Uterus (tissue), 2 donors: ENCODE measurements around the gene WDR38.

Experiments used
- POLR2A ChIP-seq, 2 donors: fragments of 450-650 bp; IDR thresholded peaks; one replicate each; pipeline ENCODE4 v1.6.1; 2016; ENCODE audit warnings: antibody characterized with exemption in 2 of 2, mild to moderate bottlenecking in 1 of 2, moderate library complexity in 1 of 2
- TF ChIP-seq, protein P1 (sequence below), 4 experiments: fragments of 200-600 bp in 2 of 4; fragments of 450-650 bp in 2 of 4; sonication (generic) in 2 of 4; IDR thresholded peaks; one replicate each; pipeline ENCODE4 v1.5.1; 2016 to 2019; ENCODE audit warnings: antibody characterized with exemption in 4 of 4, mild to moderate bottlenecking in 2 of 4, moderate library complexity in 1 of 4

DNA sequence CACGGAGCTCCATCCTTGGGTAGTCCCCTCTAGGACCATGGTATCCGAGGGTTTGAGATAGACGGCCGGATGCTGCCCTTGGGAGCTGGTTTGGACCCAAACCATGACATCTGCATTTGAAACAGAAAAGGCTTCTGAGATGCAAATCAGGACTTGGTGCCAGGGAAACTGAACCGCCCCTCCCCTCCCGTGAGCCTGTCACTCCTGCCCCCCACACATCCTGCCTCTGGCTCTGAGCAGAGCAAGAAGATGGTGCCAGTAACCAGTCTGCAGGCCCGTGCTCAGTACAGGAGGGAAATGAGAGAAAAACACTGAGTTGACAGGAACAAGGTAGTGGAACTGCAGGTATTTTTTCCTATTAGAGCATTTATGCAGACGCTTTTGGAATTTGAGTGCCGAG lies 27.2 kb downstream of the WDR38 start:
- no peak for TF ChIP-seq POLR2A (IDR thresholded peaks at IDR 0.05)
- TF ChIP-seq, protein P1, sequence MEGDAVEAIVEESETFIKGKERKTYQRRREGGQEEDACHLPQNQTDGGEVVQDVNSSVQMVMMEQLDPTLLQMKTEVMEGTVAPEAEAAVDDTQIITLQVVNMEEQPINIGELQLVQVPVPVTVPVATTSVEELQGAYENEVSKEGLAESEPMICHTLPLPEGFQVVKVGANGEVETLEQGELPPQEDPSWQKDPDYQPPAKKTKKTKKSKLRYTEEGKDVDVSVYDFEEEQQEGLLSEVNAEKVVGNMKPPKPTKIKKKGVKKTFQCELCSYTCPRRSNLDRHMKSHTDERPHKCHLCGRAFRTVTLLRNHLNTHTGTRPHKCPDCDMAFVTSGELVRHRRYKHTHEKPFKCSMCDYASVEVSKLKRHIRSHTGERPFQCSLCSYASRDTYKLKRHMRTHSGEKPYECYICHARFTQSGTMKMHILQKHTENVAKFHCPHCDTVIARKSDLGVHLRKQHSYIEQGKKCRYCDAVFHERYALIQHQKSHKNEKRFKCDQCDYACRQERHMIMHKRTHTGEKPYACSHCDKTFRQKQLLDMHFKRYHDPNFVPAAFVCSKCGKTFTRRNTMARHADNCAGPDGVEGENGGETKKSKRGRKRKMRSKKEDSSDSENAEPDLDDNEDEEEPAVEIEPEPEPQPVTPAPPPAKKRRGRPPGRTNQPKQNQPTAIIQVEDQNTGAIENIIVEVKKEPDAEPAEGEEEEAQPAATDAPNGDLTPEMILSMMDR (IDR thresholded peaks at IDR 0.05) = no peak
